K562 treated with DMSO at 1 percent for 12 hours (cell line): Measurements from ENCODE around the gene LHFPL5. TPM values are rescaled to one million over a fixed set of nuclear protein-coding genes. Genes with fewer than 3 reads are reported as not detected.

Experiments used
- total RNA-seq: library from RNA; unstranded; fragments of 300-600 nt; gene quantifications from 2 replicates; pipeline ENCODE4 v1.2.3, GENCODE V29; 2022; ENCODE audit not compliant: insufficient read depth

LHFPL5 gene
- not detected in 2 replicates for total RNA-seq

DNA sequence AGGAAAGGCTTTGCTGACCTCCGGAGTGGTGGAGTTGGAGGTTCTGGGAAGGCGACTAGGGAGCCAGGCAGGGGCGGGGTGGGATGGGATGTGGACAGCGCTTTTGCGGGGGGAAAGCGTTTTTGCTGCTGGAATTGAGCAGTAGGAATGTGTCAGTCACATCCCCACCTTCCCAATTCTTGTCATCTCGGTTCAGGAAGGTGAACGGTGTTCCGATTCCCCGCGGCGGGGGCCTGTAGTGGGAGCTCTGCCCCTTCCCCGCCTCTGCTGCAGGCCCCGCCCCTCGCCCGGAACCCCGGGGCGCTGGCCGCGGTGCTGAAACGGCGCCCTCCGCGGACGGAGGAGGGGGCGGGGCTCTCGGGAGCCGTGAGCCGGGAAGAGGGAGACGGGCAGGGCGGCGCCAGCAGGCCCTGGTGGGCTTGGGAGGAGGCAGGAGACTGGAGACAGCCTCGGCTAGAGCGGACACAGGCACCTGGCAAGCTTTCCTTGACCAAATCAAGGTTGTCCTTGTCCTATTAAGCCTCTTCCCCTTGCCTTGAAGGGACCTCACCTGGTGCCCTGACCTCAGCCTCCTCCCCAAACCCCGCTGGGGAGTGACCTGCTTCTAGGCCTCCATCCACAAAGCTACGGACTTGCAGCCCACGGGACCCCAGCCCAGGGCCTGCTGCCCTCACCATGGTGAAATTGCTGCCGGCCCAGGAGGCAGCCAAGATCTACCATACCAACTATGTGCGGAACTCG is at the start of gene LHFPL5:
Gene LHFPL5, plus strand, starts transcription at position 357 of the 741 bp plus-strand sequence. Its CDS starts 319 bp downstream, at position 676.

DNA sequence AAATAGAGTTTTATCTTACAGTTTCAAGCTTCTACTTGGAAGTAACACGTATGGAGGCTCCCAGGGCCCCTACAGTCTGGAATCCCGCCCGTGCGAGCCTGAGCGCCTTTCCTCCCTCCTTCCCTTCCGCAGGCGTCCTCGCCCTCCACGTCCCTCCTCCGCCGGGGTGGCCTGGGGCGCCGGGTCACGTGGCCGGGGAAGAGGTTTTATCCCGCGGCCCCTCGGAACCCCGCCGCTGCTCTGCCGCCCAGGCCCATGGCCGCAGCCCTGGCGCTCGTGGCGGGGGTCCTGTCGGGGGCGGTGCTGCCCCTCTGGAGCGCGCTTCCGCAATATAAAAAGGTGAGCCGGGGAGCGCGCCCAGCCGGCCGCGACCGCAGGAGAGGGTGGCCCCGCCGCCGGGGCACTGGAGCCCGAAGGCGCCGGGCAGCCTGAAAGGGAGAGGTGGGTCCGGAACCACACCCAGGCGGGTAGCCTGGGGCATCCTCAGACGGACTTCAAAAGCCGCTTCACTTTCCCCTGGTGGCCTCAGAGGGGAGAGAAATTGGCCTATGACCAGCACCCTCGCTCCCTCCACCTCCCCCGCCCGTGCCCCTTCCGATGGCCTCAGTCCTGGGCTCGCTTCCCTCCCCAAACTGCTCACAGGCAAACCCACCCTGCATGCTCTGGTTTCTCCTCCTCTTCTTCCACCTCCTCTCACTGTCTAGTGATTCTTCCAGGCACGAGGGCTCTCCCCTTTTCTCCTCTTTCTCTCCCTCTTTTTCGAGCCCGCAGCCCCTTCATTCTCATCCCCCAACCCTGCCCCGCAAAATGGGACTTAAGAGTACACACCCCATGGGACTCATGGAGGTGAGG is 28.6 kb upstream of the LHFPL5 start, which contains the start of gene CLPSL2:
Gene CLPSL2, plus strand, starts transcription at position 235 of the 852 bp plus-strand sequence. Its CDS starts 21 bp downstream, at position 256.

DNA sequence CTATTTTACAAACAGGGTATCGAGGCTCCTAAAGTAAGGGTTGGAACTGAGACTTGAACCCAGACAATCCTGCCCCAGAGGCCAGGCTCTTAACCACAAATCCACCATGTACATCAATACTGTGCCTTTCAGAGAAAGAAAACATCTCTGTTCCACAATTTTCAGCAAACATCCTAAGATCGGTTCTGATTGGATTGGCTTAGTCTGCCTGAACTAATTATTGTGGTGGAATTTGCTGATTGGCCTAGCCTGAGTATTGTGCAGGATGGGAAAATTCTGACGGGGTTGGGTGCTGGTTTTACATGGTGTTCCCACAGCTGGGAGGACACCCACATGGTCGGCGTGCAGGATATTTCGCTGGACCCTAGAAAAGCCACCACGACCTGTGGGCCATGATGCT is 24.4 kb upstream of the LHFPL5 start, which contains the start of gene CLPSL1:
Gene CLPSL1, plus strand, starts transcription at position 301 of the 400 bp plus-strand sequence. Its CDS starts 92 bp downstream, at position 393.

Other genes with a start within 250 kb of the LHFPL5 start
- 13.1 and 48.5 TPM in 2 replicates for gene FKBP5, start 116.4 kb upstream of the LHFPL5 start, total RNA-seq
- gene ARMC12, start 68.3 kb upstream of the LHFPL5 start, total RNA-seq: not detected in 2 replicates
- gene CLPSL2, start 28.8 kb upstream of the LHFPL5 start, total RNA-seq: not detected in 2 replicates
- not detected in 2 replicates for gene CLPSL1, start 24.3 kb upstream of the LHFPL5 start, total RNA-seq
- not detected in 2 replicates for gene CLPS, start 8.0 kb upstream of the LHFPL5 start, total RNA-seq
- gene SRPK1, start 115.7 kb downstream of the LHFPL5 start, total RNA-seq: 16.0 and 53.7 TPM in 2 replicates
- not detected in 2 replicates for gene SLC26A8, start 219.3 kb downstream of the LHFPL5 start, total RNA-seq
- 23.8 and 46.0 TPM in 2 replicates for gene MAPK14, start 222.5 kb downstream of the LHFPL5 start, total RNA-seq